ENCODE measurements around the gene ADGRG4. TPM values are rescaled to one million over a fixed set of nuclear protein-coding genes. Genes with fewer than 3 reads are reported as not detected.

Gene ADGRG4
- total RNA-seq, 1 experiment from 2014 or later: not detected

DNA sequence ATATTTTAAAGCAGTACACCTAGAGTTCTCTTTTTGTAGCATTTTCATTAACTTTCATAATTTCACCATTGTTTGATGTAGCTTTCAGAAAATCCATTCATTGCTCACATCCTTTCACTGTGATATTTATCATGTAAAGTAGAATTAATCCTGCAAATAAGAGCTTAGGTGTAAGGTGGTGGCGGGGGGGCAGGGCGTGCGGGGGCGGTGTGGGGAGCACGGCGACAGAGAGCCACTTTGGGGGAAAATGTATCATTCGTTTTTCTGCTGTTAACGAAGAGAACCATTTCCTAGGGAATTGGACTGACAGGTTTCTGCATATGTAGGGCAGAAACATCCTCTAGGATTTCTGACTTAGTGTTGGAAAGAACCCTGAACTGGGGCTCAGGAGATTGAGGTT is 104.4 kb downstream of the ADGRG4 start:
- H3K27me3 Mint-ChIP-seq (ENCODE audit: low read depth): no peaks in the 10 kb centered on the region; the same call in 1 of the 2 replicates
- H3K9me3 Mint-ChIP-seq: no peaks in the 10 kb centered on the region
- no peak overlapping the region for H3K4me3 Mint-ChIP-seq
- TF ChIP-seq, protein P1, sequence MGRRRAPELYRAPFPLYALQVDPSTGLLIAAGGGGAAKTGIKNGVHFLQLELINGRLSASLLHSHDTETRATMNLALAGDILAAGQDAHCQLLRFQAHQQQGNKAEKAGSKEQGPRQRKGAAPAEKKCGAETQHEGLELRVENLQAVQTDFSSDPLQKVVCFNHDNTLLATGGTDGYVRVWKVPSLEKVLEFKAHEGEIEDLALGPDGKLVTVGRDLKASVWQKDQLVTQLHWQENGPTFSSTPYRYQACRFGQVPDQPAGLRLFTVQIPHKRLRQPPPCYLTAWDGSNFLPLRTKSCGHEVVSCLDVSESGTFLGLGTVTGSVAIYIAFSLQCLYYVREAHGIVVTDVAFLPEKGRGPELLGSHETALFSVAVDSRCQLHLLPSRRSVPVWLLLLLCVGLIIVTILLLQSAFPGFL (CRISPR knock-in tag; IDR thresholded peaks at IDR 0.05; ENCODE audit: borderline replicate concordance): no peak
- TF ChIP-seq CREM (CRISPR knock-in tag; IDR thresholded peaks at IDR 0.05) (no peak), ZNF121 (CRISPR knock-in tag; IDR thresholded peaks at IDR 0.05) (no peak), TEAD4 (CRISPR knock-in tag; IDR thresholded peaks at IDR 0.05) (no peak), GABPB1 (CRISPR knock-in tag; IDR thresholded peaks at IDR 0.05) (no peak), NR1H2 (CRISPR knock-in tag; IDR thresholded peaks at IDR 0.05) (no peak), ZNF138 (CRISPR knock-in tag; conservative IDR thresholded peaks at IDR 0.05) (no peak), ZNF671 (CRISPR knock-in tag; IDR thresholded peaks at IDR 0.05) (no peak), KAT7 (CRISPR knock-in tag; IDR thresholded peaks at IDR 0.05; ENCODE audit: borderline replicate concordance) (no peak), HMGA2 (CRISPR knock-in tag; IDR thresholded peaks at IDR 0.05) (no peak), IRF2 (CRISPR knock-in tag; IDR thresholded peaks at IDR 0.05; ENCODE audit: borderline replicate concordance, low read depth) (no peak)
- TF ChIP-seq, protein P2, sequence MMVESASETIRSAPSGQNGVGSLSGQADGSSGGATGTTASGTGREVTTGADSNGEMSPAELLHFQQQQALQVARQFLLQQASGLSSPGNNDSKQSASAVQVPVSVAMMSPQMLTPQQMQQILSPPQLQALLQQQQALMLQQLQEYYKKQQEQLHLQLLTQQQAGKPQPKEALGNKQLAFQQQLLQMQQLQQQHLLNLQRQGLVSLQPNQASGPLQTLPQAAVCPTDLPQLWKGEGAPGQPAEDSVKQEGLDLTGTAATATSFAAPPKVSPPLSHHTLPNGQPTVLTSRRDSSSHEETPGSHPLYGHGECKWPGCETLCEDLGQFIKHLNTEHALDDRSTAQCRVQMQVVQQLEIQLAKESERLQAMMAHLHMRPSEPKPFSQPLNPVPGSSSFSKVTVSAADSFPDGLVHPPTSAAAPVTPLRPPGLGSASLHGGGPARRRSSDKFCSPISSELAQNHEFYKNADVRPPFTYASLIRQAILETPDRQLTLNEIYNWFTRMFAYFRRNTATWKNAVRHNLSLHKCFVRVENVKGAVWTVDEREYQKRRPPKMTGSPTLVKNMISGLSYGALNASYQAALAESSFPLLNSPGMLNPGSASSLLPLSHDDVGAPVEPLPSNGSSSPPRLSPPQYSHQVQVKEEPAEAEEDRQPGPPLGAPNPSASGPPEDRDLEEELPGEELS (CRISPR knock-in tag; IDR thresholded peaks at IDR 0.05): no peak
- TF ChIP-seq, protein P3, sequence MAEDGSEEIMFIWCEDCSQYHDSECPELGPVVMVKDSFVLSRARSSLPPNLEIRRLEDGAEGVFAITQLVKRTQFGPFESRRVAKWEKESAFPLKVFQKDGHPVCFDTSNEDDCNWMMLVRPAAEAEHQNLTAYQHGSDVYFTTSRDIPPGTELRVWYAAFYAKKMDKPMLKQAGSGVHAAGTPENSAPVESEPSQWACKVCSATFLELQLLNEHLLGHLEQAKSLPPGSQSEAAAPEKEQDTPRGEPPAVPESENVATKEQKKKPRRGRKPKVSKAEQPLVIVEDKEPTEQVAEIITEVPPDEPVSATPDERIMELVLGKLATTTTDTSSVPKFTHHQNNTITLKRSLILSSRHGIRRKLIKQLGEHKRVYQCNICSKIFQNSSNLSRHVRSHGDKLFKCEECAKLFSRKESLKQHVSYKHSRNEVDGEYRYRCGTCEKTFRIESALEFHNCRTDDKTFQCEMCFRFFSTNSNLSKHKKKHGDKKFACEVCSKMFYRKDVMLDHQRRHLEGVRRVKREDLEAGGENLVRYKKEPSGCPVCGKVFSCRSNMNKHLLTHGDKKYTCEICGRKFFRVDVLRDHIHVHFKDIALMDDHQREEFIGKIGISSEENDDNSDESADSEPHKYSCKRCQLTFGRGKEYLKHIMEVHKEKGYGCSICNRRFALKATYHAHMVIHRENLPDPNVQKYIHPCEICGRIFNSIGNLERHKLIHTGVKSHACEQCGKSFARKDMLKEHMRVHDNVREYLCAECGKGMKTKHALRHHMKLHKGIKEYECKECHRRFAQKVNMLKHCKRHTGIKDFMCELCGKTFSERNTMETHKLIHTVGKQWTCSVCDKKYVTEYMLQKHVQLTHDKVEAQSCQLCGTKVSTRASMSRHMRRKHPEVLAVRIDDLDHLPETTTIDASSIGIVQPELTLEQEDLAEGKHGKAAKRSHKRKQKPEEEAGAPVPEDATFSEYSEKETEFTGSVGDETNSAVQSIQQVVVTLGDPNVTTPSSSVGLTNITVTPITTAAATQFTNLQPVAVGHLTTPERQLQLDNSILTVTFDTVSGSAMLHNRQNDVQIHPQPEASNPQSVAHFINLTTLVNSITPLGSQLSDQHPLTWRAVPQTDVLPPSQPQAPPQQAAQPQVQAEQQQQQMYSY (CRISPR knock-in tag; IDR thresholded peaks at IDR 0.05): no peak
- TF ChIP-seq, protein P4, sequence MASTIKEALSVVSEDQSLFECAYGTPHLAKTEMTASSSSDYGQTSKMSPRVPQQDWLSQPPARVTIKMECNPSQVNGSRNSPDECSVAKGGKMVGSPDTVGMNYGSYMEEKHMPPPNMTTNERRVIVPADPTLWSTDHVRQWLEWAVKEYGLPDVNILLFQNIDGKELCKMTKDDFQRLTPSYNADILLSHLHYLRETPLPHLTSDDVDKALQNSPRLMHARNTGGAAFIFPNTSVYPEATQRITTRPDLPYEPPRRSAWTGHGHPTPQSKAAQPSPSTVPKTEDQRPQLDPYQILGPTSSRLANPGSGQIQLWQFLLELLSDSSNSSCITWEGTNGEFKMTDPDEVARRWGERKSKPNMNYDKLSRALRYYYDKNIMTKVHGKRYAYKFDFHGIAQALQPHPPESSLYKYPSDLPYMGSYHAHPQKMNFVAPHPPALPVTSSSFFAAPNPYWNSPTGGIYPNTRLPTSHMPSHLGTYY (CRISPR knock-in tag; IDR thresholded peaks at IDR 0.05): no peak
- H3K36me3 Mint-ChIP-seq: no peaks in the 10 kb centered on the region
- H3K27ac Mint-ChIP-seq: no peak overlapping the region
- no peak for DNase-seq (ENCODE audit: low spot score)
- ATAC-seq: no peak
- CTCF ChIA-PET: no interaction called here
- POLR2A ChIA-PET: no interaction called here
- H3K4me1 Mint-ChIP-seq: no peaks in the 10 kb centered on the region

DNA sequence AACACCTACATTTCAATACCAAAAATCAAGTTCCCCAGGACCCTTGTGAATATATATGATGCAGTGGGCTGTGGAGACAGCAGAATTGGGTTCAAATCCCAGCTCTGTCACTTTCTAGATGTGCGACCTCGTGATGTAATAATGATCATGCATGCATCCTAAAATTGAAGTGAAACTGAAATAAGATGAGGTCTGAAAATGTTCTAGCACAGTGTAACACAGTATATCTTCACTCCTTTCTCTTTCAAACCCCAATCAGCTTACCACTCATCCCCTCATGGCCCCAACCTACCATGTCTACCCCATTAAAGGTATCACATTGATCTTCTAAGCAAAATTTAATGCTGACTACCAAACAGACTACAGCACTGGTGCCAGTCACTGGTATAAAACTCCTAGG is 117.0 kb downstream of the ADGRG4 start:
- no peaks in the 10 kb centered on the region for H3K27me3 Mint-ChIP-seq (ENCODE audit: low read depth)
- no peak for DNase-seq (ENCODE audit: low spot score)
- peaks cover 4% of the 10 kb centered on the region; the same call in 1 of the 2 replicates for H3K9me3 Mint-ChIP-seq
- ATAC-seq: no peak
- ChIA-PET POLR2A (no interaction called here), CTCF (no interaction called here)
- H3K36me3 Mint-ChIP-seq: no peaks in the 10 kb centered on the region
- no peak overlapping the region for H3K27ac Mint-ChIP-seq
- H3K4me3 Mint-ChIP-seq: no peak overlapping the region
- H3K4me1 Mint-ChIP-seq: no peaks in the 10 kb centered on the region
- TF ChIP-seq, protein P1 (CRISPR knock-in tag; IDR thresholded peaks at IDR 0.05; ENCODE audit: borderline replicate concordance): no peak
- TF ChIP-seq, protein P5, sequence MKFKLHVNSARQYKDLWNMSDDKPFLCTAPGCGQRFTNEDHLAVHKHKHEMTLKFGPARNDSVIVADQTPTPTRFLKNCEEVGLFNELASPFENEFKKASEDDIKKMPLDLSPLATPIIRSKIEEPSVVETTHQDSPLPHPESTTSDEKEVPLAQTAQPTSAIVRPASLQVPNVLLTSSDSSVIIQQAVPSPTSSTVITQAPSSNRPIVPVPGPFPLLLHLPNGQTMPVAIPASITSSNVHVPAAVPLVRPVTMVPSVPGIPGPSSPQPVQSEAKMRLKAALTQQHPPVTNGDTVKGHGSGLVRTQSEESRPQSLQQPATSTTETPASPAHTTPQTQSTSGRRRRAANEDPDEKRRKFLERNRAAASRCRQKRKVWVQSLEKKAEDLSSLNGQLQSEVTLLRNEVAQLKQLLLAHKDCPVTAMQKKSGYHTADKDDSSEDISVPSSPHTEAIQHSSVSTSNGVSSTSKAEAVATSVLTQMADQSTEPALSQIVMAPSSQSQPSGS (CRISPR knock-in tag; IDR thresholded peaks at IDR 0.05; ENCODE audit: borderline replicate concordance, low read depth): no peak
- TF ChIP-seq, protein P4 (CRISPR knock-in tag; IDR thresholded peaks at IDR 0.05): no peak
- no peak for TF ChIP-seq FOXJ3 (CRISPR knock-in tag; IDR thresholded peaks at IDR 0.05; ENCODE audit: borderline replicate concordance)
- TF ChIP-seq CBFB (CRISPR knock-in tag; IDR thresholded peaks at IDR 0.05; ENCODE audit: low read depth): no peak
- no peak for TF ChIP-seq GTF2I (CRISPR knock-in tag; conservative IDR thresholded peaks at IDR 0.05)
- TF ChIP-seq, protein P6, sequence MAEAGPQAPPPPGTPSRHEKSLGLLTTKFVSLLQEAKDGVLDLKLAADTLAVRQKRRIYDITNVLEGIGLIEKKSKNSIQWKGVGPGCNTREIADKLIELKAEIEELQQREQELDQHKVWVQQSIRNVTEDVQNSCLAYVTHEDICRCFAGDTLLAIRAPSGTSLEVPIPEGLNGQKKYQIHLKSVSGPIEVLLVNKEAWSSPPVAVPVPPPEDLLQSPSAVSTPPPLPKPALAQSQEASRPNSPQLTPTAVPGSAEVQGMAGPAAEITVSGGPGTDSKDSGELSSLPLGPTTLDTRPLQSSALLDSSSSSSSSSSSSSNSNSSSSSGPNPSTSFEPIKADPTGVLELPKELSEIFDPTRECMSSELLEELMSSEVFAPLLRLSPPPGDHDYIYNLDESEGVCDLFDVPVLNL (CRISPR knock-in tag; IDR thresholded peaks at IDR 0.05; ENCODE audit: borderline replicate concordance, low read depth): no peak
- no peak for TF ChIP-seq FOXP1 (CRISPR knock-in tag; IDR thresholded peaks at IDR 0.05; ENCODE audit: borderline replicate concordance)
- TF ChIP-seq NR3C1 (CRISPR knock-in tag; conservative IDR thresholded peaks at IDR 0.05; ENCODE audit: low read depth): no peak
- TF ChIP-seq ZNF396 (CRISPR knock-in tag; IDR thresholded peaks at IDR 0.05; ENCODE audit: borderline replicate concordance): no peak

Measured in WTC11 (cell line).